Left renal pelvis (tissue), 4 donors: Measurements from ENCODE around the gene NHLRC3. TPM values are rescaled to one million over a fixed set of nuclear protein-coding genes. Genes with fewer than 3 reads are reported as not detected.
"Not testable (repeated sequence)": the region's sequence is repeated elsewhere in the genome, so short reads cannot be mapped to it uniquely, and the experiment has no call there.

Experiments used
- DNase-seq, 4 donors: peaks; one replicate each; pipeline ENCODE4 v3.0.0-alpha.2; 2013; ENCODE audit warnings: low read depth in 4 of 4, low spot score in 3 of 4
- polyA plus RNA-seq, 4 donors: library from polyadenylated mRNA; unstranded; fragments of 120-200 nt; gene quantifications; one replicate each; pipeline ENCODE4 v1.2.1, GENCODE V29; 2013; ENCODE audit not compliant: insufficient read length in 4 of 4

Gene NHLRC3
- polyA plus RNA-seq, 4 donors = 40.2 to 70.6 (median 41.8) TPM

DNA sequence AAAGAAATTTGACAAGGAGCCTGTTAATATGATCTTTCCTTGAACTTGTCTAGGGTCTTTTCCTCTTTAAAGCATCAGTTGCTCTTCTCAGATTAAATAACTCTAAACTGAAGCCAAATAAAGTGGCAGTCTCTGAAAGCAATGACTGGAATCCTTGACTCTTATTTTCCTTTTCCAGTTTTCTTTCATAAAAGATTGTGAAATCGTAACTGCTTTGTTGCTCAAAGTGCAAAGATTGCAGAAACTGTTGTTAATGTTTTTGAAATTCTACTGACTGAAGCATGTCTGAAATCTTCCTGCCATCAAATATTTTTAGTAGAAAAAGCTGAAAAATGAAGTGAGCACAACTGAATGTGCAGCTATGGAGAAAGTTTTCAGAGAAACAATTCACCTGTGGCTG is 1.9 kb downstream of the NHLRC3 start:
- DNase-seq = no peak

DNA sequence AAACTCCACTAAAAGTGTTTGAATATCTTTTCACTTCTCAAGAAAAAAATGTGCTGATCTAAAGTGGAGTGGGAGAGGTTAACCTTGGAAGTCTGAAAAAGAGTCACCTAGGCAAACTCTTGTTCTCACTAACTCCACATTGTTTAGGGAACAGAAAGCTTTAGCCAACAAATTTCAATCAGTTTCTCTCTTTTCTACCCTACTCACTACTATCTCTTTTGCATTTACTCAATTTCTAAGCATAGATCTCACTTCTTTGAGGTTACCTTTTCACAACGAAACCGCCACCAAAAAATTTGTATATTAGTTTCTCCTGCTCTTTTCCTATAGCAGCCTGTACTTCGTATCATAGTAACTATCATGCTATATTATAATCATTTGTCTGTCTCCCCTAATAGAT is 6.3 kb downstream of the NHLRC3 start:
- no peak for DNase-seq

DNA sequence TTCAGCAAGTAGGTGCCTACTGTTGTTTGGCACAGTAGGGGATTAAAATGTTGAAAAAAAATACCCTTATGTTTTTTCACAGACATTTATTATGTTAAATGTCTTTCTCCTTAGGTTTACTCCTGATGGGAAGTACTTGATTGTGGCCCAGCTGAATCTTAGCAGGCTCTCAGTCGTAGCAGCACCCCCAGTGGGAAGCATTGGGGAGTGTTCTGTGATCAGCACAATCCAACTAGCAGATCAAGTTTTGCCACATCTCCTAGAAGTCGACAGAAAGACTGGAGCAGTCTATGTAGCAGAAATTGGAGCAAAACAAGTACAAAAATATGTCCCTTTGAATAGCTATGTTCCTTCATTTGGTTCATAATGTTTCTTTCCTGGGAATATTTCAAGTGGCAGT is 9.3 kb downstream of the NHLRC3 start:
- DNase-seq = no peak

DNA sequence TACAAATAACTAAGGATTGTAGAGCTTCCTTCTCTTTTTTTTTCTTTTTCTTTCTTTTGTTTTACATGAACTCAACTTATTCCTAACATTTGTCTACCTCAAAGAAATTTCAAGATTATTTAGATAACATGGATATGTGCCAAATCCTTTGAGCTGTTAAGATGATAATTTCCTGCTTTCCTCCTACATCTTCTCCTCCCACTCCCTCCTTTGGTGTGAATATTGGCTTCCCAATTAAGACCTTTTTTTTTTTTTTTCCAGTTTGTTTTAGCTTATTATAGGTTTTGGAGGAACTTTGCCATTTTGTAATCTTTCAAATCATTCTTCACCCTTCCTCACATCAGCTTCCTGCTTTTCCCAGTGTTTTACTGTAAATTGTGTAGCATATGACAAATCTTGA is 10.6 kb downstream of the NHLRC3 start:
- DNase-seq = no peak

GRCh38 chr13:39049274-39049673 is 11.0 kb downstream of the NHLRC3 start:
- no peak for DNase-seq

- no peak for DNase-seq
These were observed 12.9 kb downstream of the NHLRC3 start for GRCh38 chr13:39051157-39051556.

DNA sequence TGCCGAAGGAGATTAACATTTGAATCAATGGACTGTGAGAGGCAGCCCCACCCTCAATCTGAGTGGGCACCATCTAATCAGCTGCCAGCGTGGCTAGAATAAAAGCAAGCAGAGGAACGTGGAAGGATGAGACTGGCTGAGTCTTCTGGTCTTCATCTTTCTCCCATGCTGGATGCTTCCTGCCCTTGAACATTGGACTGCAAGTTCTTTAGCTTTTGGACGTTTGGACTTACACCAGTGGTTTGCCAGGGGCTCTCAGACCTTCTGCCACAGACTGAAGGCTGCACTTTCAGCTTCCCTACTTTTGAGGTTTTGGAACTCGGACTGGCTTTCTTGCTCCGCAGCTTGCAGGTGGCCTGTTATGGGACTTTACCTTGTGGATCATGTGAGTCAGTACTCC is 14.7 kb downstream of the NHLRC3 start:
- no peak for DNase-seq

DNA sequence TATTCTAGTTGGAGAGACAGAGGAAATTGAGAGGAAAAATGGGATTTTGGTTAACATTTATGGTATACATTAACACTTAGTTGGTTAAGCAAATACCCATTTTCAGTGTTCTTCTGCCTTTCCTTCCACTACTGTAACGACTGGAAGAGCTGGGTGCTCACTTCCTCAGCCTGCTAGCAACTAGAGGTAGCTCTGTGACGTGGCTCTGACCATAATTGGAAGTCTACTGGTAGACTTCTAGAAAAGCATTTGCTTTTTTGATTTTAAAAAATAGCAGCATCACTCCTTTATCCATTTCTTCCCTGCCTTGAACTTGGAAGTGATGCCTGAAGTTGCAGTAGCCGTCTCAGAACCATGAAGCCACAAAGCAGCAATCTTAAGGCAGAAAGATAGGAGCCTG is 15.9 kb downstream of the NHLRC3 start:
- no peak for DNase-seq

DNA sequence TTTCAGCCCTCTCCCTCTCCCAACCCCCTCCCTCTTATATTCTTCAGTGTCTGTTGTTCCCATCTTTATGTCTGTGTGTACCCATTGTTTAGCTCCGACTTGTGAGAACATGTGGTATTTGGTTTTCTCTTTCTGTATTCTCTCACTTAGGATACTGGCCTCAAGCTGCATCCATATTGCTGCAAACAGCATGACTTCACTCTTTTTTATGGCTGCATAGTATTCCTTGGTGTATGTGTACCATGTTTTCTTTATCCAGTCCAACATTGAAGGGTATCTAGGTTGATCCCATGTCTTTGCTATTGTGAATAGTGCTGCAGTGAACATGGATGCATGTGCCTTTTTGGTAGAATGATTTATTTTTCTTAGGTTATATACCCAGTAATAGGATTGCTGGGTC is 17.8 kb downstream of the NHLRC3 start:
- DNase-seq = no peak

GRCh38 chr13:39058040-39058439 is 19.8 kb downstream of the NHLRC3 start:
- no peak for DNase-seq

- DNase-seq = no peak
These were observed 23.7 kb downstream of the NHLRC3 start for GRCh38 chr13:39062004-39062403.

GRCh38 chr13:39072842-39073241 is 34.6 kb downstream of the NHLRC3 start:
- DNase-seq = no peak

GRCh38 chr13:39073983-39074382 is 35.7 kb downstream of the NHLRC3 start:
- DNase-seq = no peak

DNA sequence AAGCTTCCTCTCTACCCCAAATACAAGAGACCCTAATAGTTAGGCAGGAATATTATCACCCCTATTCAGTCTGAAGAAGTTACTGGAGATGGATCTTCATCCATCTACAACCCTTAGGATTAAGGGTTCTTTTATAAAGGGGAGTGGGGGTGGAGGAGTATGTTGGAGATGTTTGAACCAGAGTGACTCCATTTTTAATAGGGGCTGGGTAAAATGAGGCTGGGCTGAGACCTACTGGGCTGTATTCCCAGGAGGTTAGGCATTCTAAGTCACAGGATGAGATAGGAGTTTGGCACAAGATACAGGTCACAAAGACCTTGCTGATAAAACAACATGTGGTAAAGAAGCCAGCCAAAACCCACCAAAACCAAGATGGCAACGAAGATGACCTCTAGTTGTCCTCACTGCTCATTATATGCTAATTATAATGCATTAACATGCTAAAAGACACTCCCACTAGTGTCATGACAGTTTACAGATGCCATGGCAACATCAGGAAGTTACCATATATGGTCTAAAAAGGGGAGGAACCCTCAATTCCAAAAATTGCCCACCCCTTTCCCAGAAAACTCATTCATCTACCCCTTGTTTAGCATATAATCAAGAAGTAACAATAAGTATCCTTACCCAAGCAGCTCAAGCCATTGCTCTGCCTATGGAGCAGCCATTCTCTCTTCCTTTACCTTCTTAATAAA is 48.1 kb downstream of the NHLRC3 start:
- not testable (repeated sequence) for DNase-seq

GRCh38 chr13:39091586-39091985 is 53.3 kb downstream of the NHLRC3 start:
- no peak for DNase-seq

DNA sequence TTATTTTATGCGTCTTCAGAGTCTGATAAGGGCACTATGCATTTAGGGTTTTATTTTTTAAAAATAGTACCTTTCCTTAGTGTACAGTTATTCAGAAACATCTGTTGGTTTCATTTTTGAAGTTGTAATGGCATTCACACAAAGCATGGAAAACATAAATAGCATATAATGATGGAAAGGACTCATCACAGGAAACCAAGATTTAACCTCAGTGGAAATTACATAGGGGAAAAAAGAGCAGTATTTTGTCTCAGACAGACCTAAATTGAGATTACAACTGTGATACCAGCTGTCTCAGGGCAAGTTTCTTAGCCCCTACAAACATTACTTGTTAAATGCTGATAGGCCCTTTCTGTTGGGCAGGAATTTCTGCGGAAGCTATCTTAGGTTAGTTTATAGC is 57.2 kb downstream of the NHLRC3 start:
- DNase-seq = no peak

DNA sequence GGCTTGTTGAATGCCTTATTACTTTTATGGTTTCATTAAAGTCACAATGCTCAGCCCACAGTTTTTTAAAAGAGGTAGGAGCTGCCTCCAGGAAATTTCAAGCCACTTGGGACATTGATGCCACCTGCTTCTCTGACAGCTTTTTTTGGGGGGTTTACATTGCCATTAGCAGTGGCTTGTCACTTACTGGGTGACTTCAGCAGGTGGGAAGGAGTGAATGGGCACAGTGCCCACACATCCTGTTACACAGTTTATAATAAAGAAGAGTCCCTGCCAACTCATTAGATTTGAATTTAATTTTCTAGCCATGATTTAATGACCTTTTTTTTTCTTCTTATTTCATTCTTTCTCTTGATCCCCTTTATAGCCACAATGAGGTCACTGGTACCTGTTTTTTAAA is 61.0 kb downstream of the NHLRC3 start:
- no peak for DNase-seq

Other genes with a start within 250 kb of the NHLRC3 start
- gene STOML3, start 47.6 kb upstream of the NHLRC3 start, polyA plus RNA-seq = under 1 TPM; 0.08 to 0.20 (median 0.14) TPM
- gene PROSER1, start 367 bp upstream of the NHLRC3 start, polyA plus RNA-seq = 10 to 100 TPM; 24.6 to 45.9 (median 38.5) TPM